K562 (cell line): ENCODE data around the gene SERPING1. TPM values are rescaled to one million over a fixed set of nuclear protein-coding genes. Genes with fewer than 3 reads are reported as not detected.

Source experiments
- DPF2 ChIP-seq: fragments of 450-650 bp; IDR thresholded peaks from 2 replicates; pipeline ENCODE4 v1.6.1; 2016
- HDAC2 ChIP-seq: fragments of 450-650 bp; IDR thresholded peaks from 2 replicates; pipeline ENCODE4 v1.6.1; 2016; ENCODE audit warnings: mild to moderate bottlenecking
- MEF2A ChIP-seq: IDR thresholded peaks from 2 replicates; pipeline ENCODE4 v1.6.1; 2011; ENCODE audit warnings: low read depth, mild to moderate bottlenecking, low read length, moderate library complexity; ENCODE audit not compliant: control insufficient read depth
- PCBP2 ChIP-seq: fragments of 200-400 bp; formaldehyde crosslinking; IDR thresholded peaks from 2 replicates; pipeline ENCODE4 v1.6.1; 2018; ENCODE audit warnings: low read length, low read depth, mild to moderate bottlenecking, moderate library complexity; ENCODE audit not compliant: poor library complexity, severe bottlenecking
- ZBTB2 ChIP-seq: fragments of 450-650 bp; IDR thresholded peaks from 2 replicates; pipeline ENCODE4 v1.6.1; 2016; ENCODE audit warnings: antibody characterized with exemption
- ZFP36 ChIP-seq: fragments of 150-350 bp; IDR thresholded peaks from 2 replicates; pipeline ENCODE4 v1.6.1; 2018; ENCODE audit warnings: low read length, low read depth; ENCODE audit not compliant: partially characterized antibody
- ZFP91 ChIP-seq: sonication (generic); formaldehyde crosslinking; IDR thresholded peaks from 2 replicates; pipeline ENCODE4 v1.8.0; 2022; ENCODE audit warnings: mild to moderate bottlenecking, missing genetic modification reagents
- ZNF23 ChIP-seq: fragments of 250-450 bp; sonication (Bioruptor Pico); IDR thresholded peaks from 2 replicates; pipeline ENCODE4 v1.4.0; 2020; ENCODE audit warnings: mild to moderate bottlenecking
- ZNF232 ChIP-seq: sonication (generic); formaldehyde crosslinking; IDR thresholded peaks from 2 replicates; pipeline ENCODE4 v1.8.0; 2022; ENCODE audit warnings: mild to moderate bottlenecking, missing genetic modification reagents
- ZNF274 ChIP-seq: IDR thresholded peaks from 2 replicates; pipeline ENCODE4 v1.6.1; 2011; ENCODE audit warnings: low read depth, mild to moderate bottlenecking, low read length, moderate library complexity, borderline replicate concordance
- ZNF431 ChIP-seq: sonication (generic); formaldehyde crosslinking; IDR thresholded peaks from 2 replicates; pipeline ENCODE4 v1.8.0; 2022; ENCODE audit warnings: mild to moderate bottlenecking, missing genetic modification reagents
- ZNF449 ChIP-seq: fragments of 250-450 bp; sonication (Bioruptor Pico); IDR thresholded peaks from 2 replicates; pipeline ENCODE4 v1.8.0; 2022; ENCODE audit warnings: moderate library complexity, mild to moderate bottlenecking, inconsistent platforms
- ZNF518B ChIP-seq: fragments of 250-450 bp; sonication (Bioruptor Pico); IDR thresholded peaks from 2 replicates; pipeline ENCODE4 v1.5.0; 2021; ENCODE audit warnings: mild to moderate bottlenecking, moderate library complexity
- polyA plus RNA-seq, 8 experiments: library from polyadenylated mRNA; depleted of rRNA in 4 of 8; stranded (reverse) in 5 of 8; unstranded in 3 of 8; fragments of >200 nt; fragmentation: Nextera tagmentation in 2 of 8; fragmentation: Illumina TruSeq in 1 of 8; extraction: Ambion mirVana in 2 of 8; extraction: Trizol in 1 of 8; gene quantifications; 2 replicates each; pipeline versions ENCODE4 v1.2.1 to v1.2.3, GENCODE V29; 2011 to 2014; ENCODE audit warnings: inconsistent platforms in 1 of 8, missing spikeins in 1 of 8
- total RNA-seq, 7 experiments: library from RNA; depleted of rRNA in 6 of 7; stranded (reverse); fragments of >200 nt in 6 of 7; fragmentation: Illumina TruSeq in 2 of 7; extraction: Trizol in 2 of 7; gene quantifications; 2 replicates each; pipeline versions ENCODE4 v1.2.1 to v1.2.3, GENCODE V29; 2011 to 2021; ENCODE audit warnings: low replicate concordance in 1 of 7
- TF ChIP-seq, protein P1 (sequence below): sonication (generic); formaldehyde crosslinking; IDR thresholded peaks from 2 replicates; pipeline ENCODE4 v1.8.0; 2022; ENCODE audit warnings: mild to moderate bottlenecking, missing genetic modification reagents

Gene SERPING1
- total and polyA plus RNA-seq, 9 of the 15 experiments (the other 6 are each of a cell fraction or from before 2014, with no cell fraction given): 0.10 to 1.00 (median 0.21) TPM; not detected in 2

- TF ChIP-seq, protein P1, sequence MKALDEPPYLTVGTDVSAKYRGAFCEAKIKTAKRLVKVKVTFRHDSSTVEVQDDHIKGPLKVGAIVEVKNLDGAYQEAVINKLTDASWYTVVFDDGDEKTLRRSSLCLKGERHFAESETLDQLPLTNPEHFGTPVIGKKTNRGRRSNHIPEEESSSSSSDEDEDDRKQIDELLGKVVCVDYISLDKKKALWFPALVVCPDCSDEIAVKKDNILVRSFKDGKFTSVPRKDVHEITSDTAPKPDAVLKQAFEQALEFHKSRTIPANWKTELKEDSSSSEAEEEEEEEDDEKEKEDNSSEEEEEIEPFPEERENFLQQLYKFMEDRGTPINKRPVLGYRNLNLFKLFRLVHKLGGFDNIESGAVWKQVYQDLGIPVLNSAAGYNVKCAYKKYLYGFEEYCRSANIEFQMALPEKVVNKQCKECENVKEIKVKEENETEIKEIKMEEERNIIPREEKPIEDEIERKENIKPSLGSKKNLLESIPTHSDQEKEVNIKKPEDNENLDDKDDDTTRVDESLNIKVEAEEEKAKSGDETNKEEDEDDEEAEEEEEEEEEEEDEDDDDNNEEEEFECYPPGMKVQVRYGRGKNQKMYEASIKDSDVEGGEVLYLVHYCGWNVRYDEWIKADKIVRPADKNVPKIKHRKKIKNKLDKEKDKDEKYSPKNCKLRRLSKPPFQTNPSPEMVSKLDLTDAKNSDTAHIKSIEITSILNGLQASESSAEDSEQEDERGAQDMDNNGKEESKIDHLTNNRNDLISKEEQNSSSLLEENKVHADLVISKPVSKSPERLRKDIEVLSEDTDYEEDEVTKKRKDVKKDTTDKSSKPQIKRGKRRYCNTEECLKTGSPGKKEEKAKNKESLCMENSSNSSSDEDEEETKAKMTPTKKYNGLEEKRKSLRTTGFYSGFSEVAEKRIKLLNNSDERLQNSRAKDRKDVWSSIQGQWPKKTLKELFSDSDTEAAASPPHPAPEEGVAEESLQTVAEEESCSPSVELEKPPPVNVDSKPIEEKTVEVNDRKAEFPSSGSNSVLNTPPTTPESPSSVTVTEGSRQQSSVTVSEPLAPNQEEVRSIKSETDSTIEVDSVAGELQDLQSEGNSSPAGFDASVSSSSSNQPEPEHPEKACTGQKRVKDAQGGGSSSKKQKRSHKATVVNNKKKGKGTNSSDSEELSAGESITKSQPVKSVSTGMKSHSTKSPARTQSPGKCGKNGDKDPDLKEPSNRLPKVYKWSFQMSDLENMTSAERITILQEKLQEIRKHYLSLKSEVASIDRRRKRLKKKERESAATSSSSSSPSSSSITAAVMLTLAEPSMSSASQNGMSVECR (CRISPR knock-in tag): no peak
- TF ChIP-seq ZFP91 (CRISPR knock-in tag) (no peak), HDAC2 (peak; percentile 96), ZNF274 (peak; percentile 72; the same call in 1 of the 2 replicates), ZNF232 (CRISPR knock-in tag) (no peak), ZNF518B (CRISPR knock-in tag) (no peak), DPF2 (peak; percentile 96), ZNF449 (CRISPR knock-in tag) (no peak), MEF2A (peak; percentile 5; the same call in 1 of the 2 replicates), PCBP2 (no peak), ZFP36 (peak; percentile 9), ZBTB2 (peak; percentile 52), ZNF23 (CRISPR knock-in tag) (0 out of 2 replicates have a peak, but pooled peaks have one; percentile 30), ZNF431 (CRISPR knock-in tag) (no peak)
Observed at GRCh38 chr11:57647960-57648800, 50.7 kb downstream of the SERPING1 start (continued).
